Ovary (tissue), 3 donors: ENCODE data around the gene DNM2.

Source experiments
- CTCF ChIP-seq, 3 donors: fragments of 450-650 bp in 2 of 3; fragments of 200-600 bp in 1 of 3; IDR thresholded peaks; one replicate each; pipeline versions ENCODE4 v1.5.1 to v1.8.0; 2016 to 2022; ENCODE audit warnings: antibody characterized with exemption in 3 of 3, mild to moderate bottlenecking in 1 of 3
- EP300 ChIP-seq: sonication (generic); formaldehyde crosslinking; IDR thresholded peaks from one replicate; pipeline ENCODE4 v1.6.1; 2017; ENCODE audit warnings: antibody characterized with exemption
- POLR2A ChIP-seq: fragments of 450-650 bp; IDR thresholded peaks from one replicate; pipeline ENCODE4 v1.6.1; 2017; ENCODE audit warnings: antibody characterized with exemption, mild to moderate bottlenecking, moderate library complexity
- donor health status: DM: no; HTN: no; CAD: no.

- TF ChIP-seq CTCF (IDR thresholded peaks at IDR 0.05) (no peak), POLR2A (no peak), EP300 (no peak)
Observed at GRCh38 chr19:10706990-10707389, 10.9 kb upstream of the DNM2 start.
